Mucosa of descending colon (tissue), 3 donors: Measurements from ENCODE around the gene MPRIP. TPM values are rescaled to one million over a fixed set of nuclear protein-coding genes. Genes with fewer than 3 reads are reported as not detected.

Experiments
- ATAC-seq: fragments of 200-7000 bp; cut with Tn5 transposase; one replicate; pipeline ENCODE4 v1.9.1; 2020; ENCODE audit warnings: mild to moderate bottlenecking, moderate library complexity
- DNase-seq, 3 donors: peaks; one replicate each; pipeline ENCODE4 v3.0.0-alpha.2; 2020
- H3K36me3 ChIP-seq: fragments of 200-600 bp; one replicate; pipeline ENCODE4 v1.8.0; 2021; ENCODE audit warnings: low read depth, mild to moderate bottlenecking
- H3K4me1 ChIP-seq: fragments of 200-600 bp; one replicate; pipeline ENCODE4 v1.8.0; 2021; ENCODE audit warnings: low read depth, mild to moderate bottlenecking
- H3K4me3 ChIP-seq: fragments of 200-600 bp; one replicate; pipeline ENCODE4 v1.8.0; 2021; ENCODE audit warnings: mild to moderate bottlenecking
- H3K9me3 ChIP-seq: fragments of 200-600 bp; one replicate; pipeline ENCODE4 v1.8.0; 2021; ENCODE audit warnings: mild to moderate bottlenecking
- intact Hi-C, 2 donors: fragments of 100-400 bp; cut with DNase I in 1 of 2; cut with micrococcal nuclease in 1 of 2; formaldehyde crosslinking; loops; one replicate each; pipeline versions ENCODE4 v1.11.0 to v1.11.1; 2022; cut with DNase I, micrococcal nuclease
- total RNA-seq, 3 donors: library from RNA; stranded (reverse); fragmentation: NEBNext Ultra II Directional in 2 of 3; extraction: Animal tissue kit (Norgen Biotek cat#: 25700) in 2 of 3; gene quantifications; one replicate each; pipeline versions ENCODE4 v1.2.1 to v1.2.4, GENCODE V29; 2021 to 2023
- TF ChIP-seq, protein P1 (sequence below): fragments of 200-600 bp; IDR thresholded peaks from one replicate; pipeline ENCODE4 v1.8.0; 2022; ENCODE audit warnings: antibody characterized with exemption, mild to moderate bottlenecking
- donor health status: DM: no; HTN: no; CAD: no; lungs with moderate emphysema.
- donor health status: DM: no; HTN: no; CAD: no.
- donor health status: DM: no; HTN: yes; CAD: no.

The MPRIP gene
- total RNA-seq, 3 donors from 2014 or later, result 150 to 249 (median 231) TPM

GRCh38 chr17:17170346-17170985 is 128.2 kb downstream of the MPRIP start:
- ATAC-seq (no peak), DNase-seq (no peak)
- intact Hi-C loops, result no loop called here
- Histone ChIP-seq H3K36me3 (peaks cover 7% of the 10 kb centered on the region), H3K9me3 (no peaks in the 10 kb centered on the region), H3K4me1 (no peaks in the 10 kb centered on the region), H3K4me3 (no peak overlapping the region)
- TF ChIP-seq, protein P1, sequence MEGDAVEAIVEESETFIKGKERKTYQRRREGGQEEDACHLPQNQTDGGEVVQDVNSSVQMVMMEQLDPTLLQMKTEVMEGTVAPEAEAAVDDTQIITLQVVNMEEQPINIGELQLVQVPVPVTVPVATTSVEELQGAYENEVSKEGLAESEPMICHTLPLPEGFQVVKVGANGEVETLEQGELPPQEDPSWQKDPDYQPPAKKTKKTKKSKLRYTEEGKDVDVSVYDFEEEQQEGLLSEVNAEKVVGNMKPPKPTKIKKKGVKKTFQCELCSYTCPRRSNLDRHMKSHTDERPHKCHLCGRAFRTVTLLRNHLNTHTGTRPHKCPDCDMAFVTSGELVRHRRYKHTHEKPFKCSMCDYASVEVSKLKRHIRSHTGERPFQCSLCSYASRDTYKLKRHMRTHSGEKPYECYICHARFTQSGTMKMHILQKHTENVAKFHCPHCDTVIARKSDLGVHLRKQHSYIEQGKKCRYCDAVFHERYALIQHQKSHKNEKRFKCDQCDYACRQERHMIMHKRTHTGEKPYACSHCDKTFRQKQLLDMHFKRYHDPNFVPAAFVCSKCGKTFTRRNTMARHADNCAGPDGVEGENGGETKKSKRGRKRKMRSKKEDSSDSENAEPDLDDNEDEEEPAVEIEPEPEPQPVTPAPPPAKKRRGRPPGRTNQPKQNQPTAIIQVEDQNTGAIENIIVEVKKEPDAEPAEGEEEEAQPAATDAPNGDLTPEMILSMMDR, result no peak

DNA sequence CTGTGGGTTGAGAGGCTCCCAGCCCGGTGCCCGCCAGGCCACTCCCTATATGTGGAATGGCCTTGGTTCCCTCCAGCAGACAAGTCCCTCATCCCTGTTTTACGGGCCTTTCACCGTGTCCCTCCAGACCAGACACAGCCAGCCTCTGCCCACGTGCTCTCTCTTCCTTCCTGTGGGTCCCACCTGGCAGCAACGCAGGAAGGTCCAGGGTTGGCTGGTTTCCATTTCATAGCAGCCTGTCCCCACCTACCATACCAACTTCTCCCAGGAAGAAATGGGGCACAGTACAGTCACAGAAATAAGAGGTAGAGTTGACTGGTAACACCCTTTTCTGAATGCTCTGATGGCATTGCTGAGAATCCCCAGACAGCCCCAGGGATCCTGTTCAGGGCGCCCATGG is 128.9 kb downstream of the MPRIP start:
- Histone ChIP-seq H3K4me3 (no peak overlapping the region), H3K4me1 (no peaks in the 10 kb centered on the region), H3K36me3 (peaks cover 7% of the 10 kb centered on the region), H3K9me3 (no peaks in the 10 kb centered on the region)
- intact Hi-C loops, result no loop called here
- no peak for ATAC-seq
- TF ChIP-seq, protein P1, result no peak
- no peak for DNase-seq

- ATAC-seq, result no peak
- no peak for DNase-seq
Measured at GRCh38 chr17:17172001-17172939, 130.0 kb downstream of the MPRIP start.

GRCh38 chr17:17172990-17173389 is 130.7 kb downstream of the MPRIP start:
- no peak overlapping the region for H3K4me3 ChIP-seq
- TF ChIP-seq, protein P1, result no peak
- DNase-seq, result no peak
- no peaks in the 10 kb centered on the region for H3K4me1 ChIP-seq
- intact Hi-C loops, result no loop called here
- ATAC-seq, result no peak
- H3K9me3 ChIP-seq, result no peaks in the 10 kb centered on the region
- H3K36me3 ChIP-seq, result peaks cover 11% of the 10 kb centered on the region

More at GRCh38 chr17:17172001-17172939, 130.0 kb downstream of the MPRIP start:
- TF ChIP-seq, protein P1, result no peak
- peaks cover 11% of the 10 kb centered on the region for H3K36me3 ChIP-seq
- H3K4me1 ChIP-seq, result no peaks in the 10 kb centered on the region
- no peak overlapping the region for H3K4me3 ChIP-seq
- H3K9me3 ChIP-seq, result no peaks in the 10 kb centered on the region
- intact Hi-C loops, result no loop called here

DNA sequence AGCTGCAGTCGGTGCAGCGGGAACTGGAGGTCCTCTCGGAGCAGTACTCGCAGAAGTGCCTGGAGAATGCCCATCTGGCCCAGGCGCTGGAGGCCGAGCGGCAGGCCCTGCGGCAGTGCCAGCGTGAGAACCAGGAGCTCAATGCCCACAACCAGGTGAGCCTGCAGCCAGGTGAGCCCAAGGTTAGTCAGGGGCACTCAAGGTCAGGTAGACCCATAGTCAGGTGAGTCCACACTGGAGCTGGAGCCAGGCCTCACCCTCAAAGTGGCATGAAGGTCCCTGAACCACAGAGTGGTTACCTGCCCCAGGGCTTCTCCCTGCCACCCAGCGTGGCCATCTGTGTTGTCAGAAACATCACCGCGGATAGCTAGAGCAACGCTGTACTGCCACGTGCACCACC is 131.7 kb downstream of the MPRIP start:
- ATAC-seq, result no peak
- no peaks in the 10 kb centered on the region for H3K4me1 ChIP-seq
- intact Hi-C loops, result no loop called here
- TF ChIP-seq, protein P1, result no peak
- H3K36me3 ChIP-seq, result peaks cover 11% of the 10 kb centered on the region
- H3K9me3 ChIP-seq, result no peaks in the 10 kb centered on the region
- no peak overlapping the region for H3K4me3 ChIP-seq
- DNase-seq, result no peak
